HG02798 (cell line): ENCODE data around the gene ATP5MG.
A peak's percentile ranks its signal among the peaks of the same experiment; 100 is the strongest.

ENCODE experiments used
- ATAC-seq: cut with Tn5 transposase; IDR thresholded peaks from one replicate; pipeline ENCODE4 v1.9.1; 2021; ENCODE audit warnings: mild to moderate bottlenecking; ENCODE audit not compliant: unreplicated experiment, poor library complexity

The ATP5MG gene

GRCh38 chr11:118439646-118440045 is 38.2 kb downstream of the ATP5MG start:
- no peak for ATAC-seq

- ATAC-seq: no peak
These were observed 40.4 kb downstream of the ATP5MG start for GRCh38 chr11:118441770-118442275.

- no peak for ATAC-seq
These were observed 40.9 kb downstream of the ATP5MG start for GRCh38 chr11:118442301-118442700.

- ATAC-seq: peak; percentile 9
These were observed 41.6 kb downstream of the ATP5MG start for GRCh38 chr11:118442908-118443589.

- ATAC-seq: peak; percentile 44
These were observed 42.3 kb downstream of the ATP5MG start for GRCh38 chr11:118443590-118444218.

- no peak for ATAC-seq
These were observed 46.0 kb downstream of the ATP5MG start for GRCh38 chr11:118447423-118447822.

- peak; percentile 77 for ATAC-seq
These were observed 46.9 kb downstream of the ATP5MG start for GRCh38 chr11:118448294-118448693.

GRCh38 chr11:118449316-118449918 is 48.0 kb downstream of the ATP5MG start:
- ATAC-seq: no peak

GRCh38 chr11:118450451-118450850 is 49.0 kb downstream of the ATP5MG start:
- no peak for ATAC-seq
